MM.1S (cell line): Measurements from ENCODE around the gene FKBP8.
A peak's percentile ranks its signal among the peaks of the same experiment; 100 is the strongest.

Experiments
- DNase-seq: peaks from one replicate; pipeline ENCODE4 v3.0.0-alpha.2; 2015
- H2AFZ ChIP-seq: fragments of 300-600 bp; sonication (generic); 2 replicates; pipeline ENCODE4 v1.6.0; 2016; ENCODE audit warnings: antibody characterized with exemption, low read length
- H3F3A ChIP-seq: fragments of 300-600 bp; sonication (generic); 2 replicates; pipeline ENCODE4 v1.6.1; 2016; ENCODE audit warnings: mild to moderate bottlenecking, antibody characterized with exemption, low read length, moderate library complexity, mixed read lengths; ENCODE audit not compliant: insufficient read depth
- H3K27ac ChIP-seq: fragments of 300-600 bp; sonication (generic); 2 replicates; pipeline ENCODE4 v1.5.1; 2016; ENCODE audit warnings: mild to moderate bottlenecking, low read length
- H3K27me3 ChIP-seq: fragments of 300-600 bp; sonication (generic); replicated peaks from 2 replicates; pipeline ENCODE4 v1.6.0; 2016; ENCODE audit warnings: low read length; ENCODE audit not compliant: insufficient read depth
- H3K36me3 ChIP-seq: fragments of 300-600 bp; sonication (generic); replicated peaks from 2 replicates; pipeline ENCODE4 v1.6.1; 2016; ENCODE audit warnings: mild to moderate bottlenecking, low read length, mixed read lengths; ENCODE audit not compliant: insufficient read depth
- H3K4me1 ChIP-seq: fragments of 300-600 bp; sonication (generic); 2 replicates; pipeline ENCODE4 v1.6.1; 2016; ENCODE audit warnings: low read length, mixed read lengths
- H3K4me2 ChIP-seq: fragments of 300-600 bp; sonication (generic); 2 replicates; pipeline ENCODE4 v1.6.0; 2016; ENCODE audit warnings: low read depth, low read length
- H3K4me3 ChIP-seq: fragments of 300-600 bp; sonication (generic); 2 replicates; pipeline ENCODE4 v1.5.1; 2016; ENCODE audit warnings: low read length, mixed read lengths
- H3K79me2 ChIP-seq: fragments of 300-600 bp; sonication (generic); 2 replicates; pipeline ENCODE4 v1.6.1; 2016; ENCODE audit warnings: mixed run types, low read length, mixed read lengths
- H3K9ac ChIP-seq: fragments of 300-600 bp; sonication (generic); 2 replicates; pipeline ENCODE4 v1.6.1; 2016; ENCODE audit warnings: low read length, mixed read lengths
- H3K9me2 ChIP-seq: fragments of 300-600 bp; sonication (generic); replicated peaks from 2 replicates; pipeline ENCODE4 v1.6.1; 2016; ENCODE audit warnings: mild to moderate bottlenecking, low read length, mixed read lengths; ENCODE audit not compliant: insufficient read depth
- H3K9me3 ChIP-seq: fragments of 300-600 bp; sonication (generic); replicated peaks from 2 replicates; pipeline ENCODE4 v1.6.1; 2016; ENCODE audit warnings: mild to moderate bottlenecking, low read length, mixed read lengths; ENCODE audit not compliant: insufficient read depth
- H4K20me1 ChIP-seq: fragments of 300-600 bp; sonication (generic); 2 replicates; pipeline ENCODE4 v1.6.1; 2016; ENCODE audit warnings: mild to moderate bottlenecking, low read length, moderate library complexity, mixed read lengths; ENCODE audit not compliant: insufficient read depth
- EZH2 ChIP-seq: fragments of 300-600 bp; sonication (generic); optimal IDR thresholded peaks from 2 replicates; pipeline ENCODE3; 2017; ENCODE audit warnings: low read depth, mild to moderate bottlenecking, antibody characterized with exemption, low read length, mixed read lengths
- EZH2phosphoT487 ChIP-seq: fragments of 300-600 bp; sonication (generic); IDR thresholded peaks from 2 replicates; pipeline ENCODE4 v1.6.1; 2018; ENCODE audit warnings: antibody characterized with exemption, low read length
- TF ChIP-seq, protein P1 (sequence below): fragments of 300-600 bp; sonication (generic); IDR thresholded peaks from 2 replicates; pipeline ENCODE4 v1.5.1; 2016; ENCODE audit warnings: antibody characterized with exemption, low read length, mixed read lengths

FKBP8 gene

DNA sequence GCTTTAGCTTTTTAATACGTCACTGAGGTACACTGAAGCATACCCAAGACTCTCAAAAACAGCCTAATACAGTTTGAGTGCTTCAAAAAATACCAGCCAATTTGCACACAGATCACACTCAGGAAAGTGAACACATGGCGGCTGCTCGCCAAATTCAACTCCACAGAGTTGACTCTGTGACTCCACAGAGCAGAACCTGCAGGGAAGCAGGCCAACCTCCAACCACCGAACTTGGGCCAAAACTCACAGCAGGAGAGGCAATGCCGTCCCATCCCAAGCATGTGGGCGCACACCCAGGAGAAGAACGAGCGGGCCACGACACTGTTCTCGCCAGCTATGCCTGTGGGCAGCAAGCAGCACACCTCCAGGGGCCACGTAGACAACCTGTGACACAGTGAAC, 42.6 kb downstream of the FKBP8 start:
- no peak for DNase-seq

DNA sequence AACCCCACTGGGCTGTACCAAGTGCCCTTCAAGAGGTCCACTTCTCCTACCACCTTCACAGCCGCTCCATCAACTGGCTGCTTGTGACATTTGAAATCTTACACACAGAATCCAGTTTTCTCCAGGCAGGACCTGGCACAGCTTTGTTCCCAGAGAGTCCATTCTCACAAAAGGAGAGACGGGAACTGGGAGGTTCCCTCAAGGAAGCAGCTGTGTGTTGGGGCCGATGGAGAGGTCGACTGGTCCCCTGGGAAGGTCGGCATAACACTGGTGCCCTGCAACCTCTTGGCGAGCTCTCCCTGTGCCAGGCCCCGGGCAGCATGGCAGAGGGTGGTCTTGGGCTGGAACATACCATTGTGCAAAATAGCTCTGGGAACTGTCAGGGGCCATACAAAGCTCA, 43.0 kb downstream of the FKBP8 start:
- Histone ChIP-seq H3K4me3 (no peak overlapping the region), H3K36me3 (no peaks in the 10 kb centered on the region), H3K27me3 (no peaks in the 10 kb centered on the region), H3F3A (peaks cover 6% of the 10 kb centered on the region; the same call in 1 of the 2 replicates), H3K79me2 (peaks cover 100% of the 10 kb centered on the region), H3K4me2 (no peak overlapping the region), H3K9me3 (no peaks in the 10 kb centered on the region), H3K4me1 (peaks cover 34% of the 10 kb centered on the region), H3K27ac (no peak overlapping the region), H3K9me2 (no peaks in the 10 kb centered on the region), H3K9ac (no peak overlapping the region), H2AFZ (no peak overlapping the region), H4K20me1 (peaks cover 94% of the 10 kb centered on the region)
- TF ChIP-seq EZH2 = no peak
- TF ChIP-seq EZH2phosphoT487 = no peak
- TF ChIP-seq, protein P1, sequence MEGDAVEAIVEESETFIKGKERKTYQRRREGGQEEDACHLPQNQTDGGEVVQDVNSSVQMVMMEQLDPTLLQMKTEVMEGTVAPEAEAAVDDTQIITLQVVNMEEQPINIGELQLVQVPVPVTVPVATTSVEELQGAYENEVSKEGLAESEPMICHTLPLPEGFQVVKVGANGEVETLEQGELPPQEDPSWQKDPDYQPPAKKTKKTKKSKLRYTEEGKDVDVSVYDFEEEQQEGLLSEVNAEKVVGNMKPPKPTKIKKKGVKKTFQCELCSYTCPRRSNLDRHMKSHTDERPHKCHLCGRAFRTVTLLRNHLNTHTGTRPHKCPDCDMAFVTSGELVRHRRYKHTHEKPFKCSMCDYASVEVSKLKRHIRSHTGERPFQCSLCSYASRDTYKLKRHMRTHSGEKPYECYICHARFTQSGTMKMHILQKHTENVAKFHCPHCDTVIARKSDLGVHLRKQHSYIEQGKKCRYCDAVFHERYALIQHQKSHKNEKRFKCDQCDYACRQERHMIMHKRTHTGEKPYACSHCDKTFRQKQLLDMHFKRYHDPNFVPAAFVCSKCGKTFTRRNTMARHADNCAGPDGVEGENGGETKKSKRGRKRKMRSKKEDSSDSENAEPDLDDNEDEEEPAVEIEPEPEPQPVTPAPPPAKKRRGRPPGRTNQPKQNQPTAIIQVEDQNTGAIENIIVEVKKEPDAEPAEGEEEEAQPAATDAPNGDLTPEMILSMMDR = no peak
- DNase-seq = no peak

More for the DNA sequence above, 42.6 kb downstream of the FKBP8 start:
- Histone ChIP-seq H4K20me1 (peaks cover 94% of the 10 kb centered on the region), H3K4me1 (peaks cover 34% of the 10 kb centered on the region), H3K27ac (no peak overlapping the region), H3K4me3 (no peak overlapping the region), H3K9me2 (no peaks in the 10 kb centered on the region), H3K9ac (no peak overlapping the region), H3K4me2 (no peak overlapping the region), H3K79me2 (peaks cover 100% of the 10 kb centered on the region), H3K9me3 (no peaks in the 10 kb centered on the region), H3K27me3 (no peaks in the 10 kb centered on the region), H3K36me3 (no peaks in the 10 kb centered on the region), H3F3A (peaks cover 6% of the 10 kb centered on the region; the same call in 1 of the 2 replicates), H2AFZ (no peak overlapping the region)
- TF ChIP-seq EZH2 (no peak), EZH2phosphoT487 (no peak)
- TF ChIP-seq, protein P1 = no peak

DNA sequence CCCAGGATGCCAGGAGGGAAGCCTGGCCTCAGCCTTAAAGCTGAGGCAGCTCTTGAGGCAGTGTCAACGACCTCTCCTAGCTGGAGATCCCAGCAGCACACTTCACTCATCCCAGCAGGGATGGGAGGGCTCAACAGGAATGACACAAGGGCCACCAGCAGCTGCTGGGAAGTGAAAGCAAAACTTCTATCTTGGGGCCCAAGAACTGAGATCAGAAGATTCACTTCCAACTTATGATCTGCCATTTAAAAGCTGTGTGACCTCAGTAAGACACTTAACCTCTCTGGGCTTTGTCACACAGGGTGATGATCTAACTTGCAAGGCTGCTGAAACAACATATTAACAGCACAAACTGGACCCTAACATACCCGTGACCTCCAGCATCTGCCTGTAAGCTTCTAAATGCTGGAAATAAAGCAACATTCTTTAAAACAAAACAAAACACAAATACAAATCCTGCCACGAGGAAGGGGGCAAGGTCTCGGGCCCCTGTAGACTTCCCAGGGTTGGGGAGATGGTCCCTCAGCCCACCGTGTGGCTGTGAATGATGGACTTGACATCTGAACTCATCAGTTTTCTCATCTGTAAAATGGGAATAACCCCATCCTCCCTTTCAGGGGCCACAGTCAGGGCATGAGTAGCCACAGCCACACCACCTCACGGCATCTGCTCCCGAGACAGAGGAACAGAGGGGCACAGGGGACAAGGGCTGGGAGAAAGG, 44.2 kb downstream of the FKBP8 start:
- DNase-seq = peak; percentile 21
- no peak overlapping the region for H3K4me3 ChIP-seq
- 0 out of 2 replicates have a peak overlapping the region, but pooled peaks have one; percentile 14 for H3K4me2 ChIP-seq
- H3K9me3 ChIP-seq = no peaks in the 10 kb centered on the region
- H3K27me3 ChIP-seq = no peaks in the 10 kb centered on the region
- H3F3A ChIP-seq = peaks cover 6% of the 10 kb centered on the region; the same call in 1 of the 2 replicates
- H3K4me1 ChIP-seq = peaks cover 34% of the 10 kb centered on the region
- TF ChIP-seq, protein P1 = no peak
- TF ChIP-seq EZH2phosphoT487 (no peak), EZH2 (no peak)
- no peaks in the 10 kb centered on the region for H3K9me2 ChIP-seq
- H2AFZ ChIP-seq = no peak overlapping the region
- H3K27ac ChIP-seq = no peak overlapping the region
- H4K20me1 ChIP-seq = peaks cover 94% of the 10 kb centered on the region
- H3K9ac ChIP-seq = no peak overlapping the region
- peaks cover 100% of the 10 kb centered on the region for H3K79me2 ChIP-seq
- no peaks in the 10 kb centered on the region for H3K36me3 ChIP-seq
